ENCODE data around the gene SETD1B. TPM values are rescaled to one million over a fixed set of nuclear protein-coding genes. Genes with fewer than 3 reads are reported as not detected.
A peak's percentile ranks its signal among the peaks of the same experiment; 100 is the strongest.

The SETD1B gene
- total RNA-seq, 4 donors from 2014 or later, result 9.4 to 27.1 (median 19.9) TPM

DNA sequence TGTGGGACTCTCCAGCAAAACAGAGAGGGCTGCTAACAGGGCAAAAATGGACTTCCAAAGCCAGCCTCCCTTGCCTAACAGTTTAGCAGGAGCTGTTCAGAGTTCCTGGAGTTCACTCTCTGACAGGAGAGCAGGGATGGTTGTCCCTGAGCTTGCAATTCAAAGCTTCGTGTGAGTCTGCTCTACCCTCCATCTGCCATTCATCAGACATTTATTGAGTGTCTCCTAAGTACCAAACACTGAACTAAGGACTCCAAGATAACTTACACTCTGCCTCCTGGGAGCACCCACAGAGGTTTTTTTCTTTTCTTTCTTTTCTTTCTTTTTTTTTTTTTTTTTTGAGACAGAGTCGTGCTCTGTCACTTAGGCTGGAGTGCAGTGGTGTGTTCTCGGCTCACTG is 39.0 kb upstream of the SETD1B start:
- peaks cover 40 to 65% (median 59%) of the 10 kb centered on the region in 4 donors for H3K4me1 ChIP-seq
- H3K36me3 ChIP-seq, result peaks cover 0 to 4% (median 2%) of the 10 kb centered on the region in 4 donors
- no peak for TF ChIP-seq EP300 (IDR thresholded peaks at IDR 0.05)
- no peak for TF ChIP-seq POLR2A (IDR thresholded peaks at IDR 0.05; ENCODE audit: low read depth)
- no peak for TF ChIP-seq CTCF (IDR thresholded peaks at IDR 0.05)
- TF ChIP-seq POLR2AphosphoS5 (IDR thresholded peaks at IDR 0.05), result no peak
- no peak for DNase-seq (ENCODE audit: extremely low spot score)
- no peak overlapping the region for H3K4me3 ChIP-seq
- no peaks in the 10 kb centered on the region for H3K9me3 ChIP-seq
- H3K27me3 ChIP-seq, result no peaks in the 10 kb centered on the region
- intact Hi-C loops (cut with DNase I), result no loop called here
- WGBS, result 85% methylated on average over 3 of the region's 3 CpGs
- H3K27ac ChIP-seq (replicated peaks in 1 of 4), result peak overlapping the region in 1 of 4 donors; percentile 35

GRCh38 chr12:121765573-121765972 is 38.2 kb upstream of the SETD1B start:
- Histone ChIP-seq H3K27me3 (no peaks in the 10 kb centered on the region), H3K4me3 (no peak overlapping the region), H3K4me1 (peaks cover 46 to 69% (median 59%) of the 10 kb centered on the region in 4 donors), H3K27ac (replicated peaks in 1 of 4) (peak overlapping the region; percentile 35 to 73 (median 64)), H3K36me3 (peaks cover 0 to 4% (median 2%) of the 10 kb centered on the region in 4 donors), H3K9me3 (no peaks in the 10 kb centered on the region)
- intact Hi-C loops (cut with DNase I), result no loop called here
- WGBS, result 43% methylated on average over 4 of the region's 5 CpGs
- TF ChIP-seq EP300 (IDR thresholded peaks at IDR 0.05), result no peak
- TF ChIP-seq POLR2A (IDR thresholded peaks at IDR 0.05; ENCODE audit: low read depth), result no peak
- TF ChIP-seq CTCF (IDR thresholded peaks at IDR 0.05), result no peak
- peak in 1 of 2 donors; percentile 32 for TF ChIP-seq POLR2AphosphoS5 (IDR thresholded peaks at IDR 0.05)
- no peak for DNase-seq (ENCODE audit: extremely low spot score)

- Histone ChIP-seq H3K4me1 (peaks cover 49 to 68% (median 56%) of the 10 kb centered on the region in 4 donors), H3K27me3 (no peaks in the 10 kb centered on the region), H3K36me3 (peaks cover 0 to 4% (median 2%) of the 10 kb centered on the region in 4 donors), H3K4me3 (no peak overlapping the region), H3K9me3 (no peaks in the 10 kb centered on the region), H3K27ac (replicated peaks in 1 of 4) (peak overlapping the region; percentile 35 to 73 (median 64))
- 80% methylated on average over 5 of the region's 5 CpGs for WGBS
- TF ChIP-seq EP300 (IDR thresholded peaks at IDR 0.05), result no peak
- no peak for TF ChIP-seq CTCF (IDR thresholded peaks at IDR 0.05)
- no peak for TF ChIP-seq POLR2AphosphoS5 (IDR thresholded peaks at IDR 0.05)
- TF ChIP-seq POLR2A (IDR thresholded peaks at IDR 0.05; ENCODE audit: low read depth), result no peak
- DNase-seq (ENCODE audit: extremely low spot score), result no peak
- intact Hi-C loops (cut with DNase I), result no loop called here
Observed at GRCh38 chr12:121766290-121767039, 37.3 kb upstream of the SETD1B start.

DNA sequence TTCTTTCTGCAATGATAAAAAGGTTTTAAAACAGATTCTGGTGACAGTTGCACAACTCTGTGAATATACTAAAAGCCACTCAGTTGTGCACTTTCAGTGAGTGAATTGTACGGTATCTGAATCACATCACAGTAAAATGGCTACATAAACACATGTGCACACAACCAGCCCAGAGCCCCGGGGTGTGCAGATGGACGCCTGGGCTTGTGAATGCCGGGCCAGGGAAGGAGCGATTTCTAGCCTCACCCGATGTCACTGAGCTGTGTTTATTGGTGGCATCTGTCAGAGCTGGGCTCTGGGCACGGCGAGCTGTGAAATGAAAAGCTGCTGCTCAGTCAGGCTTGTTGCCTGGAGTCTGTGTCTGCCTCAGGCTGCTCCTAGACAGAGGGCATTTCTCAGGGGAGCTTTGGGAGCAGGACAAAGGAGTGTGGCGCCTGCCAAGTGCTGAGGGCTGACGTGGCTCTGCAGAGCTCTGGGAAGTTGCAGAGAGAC is 36.2 kb upstream of the SETD1B start:
- WGBS, result 54% methylated on average over 6 of the region's 10 CpGs
- intact Hi-C loops (cut with DNase I), result no loop called here
- DNase-seq (ENCODE audit: extremely low spot score), result no peak

More for the DNA sequence above, 36.2 kb upstream of the SETD1B start:
- Histone ChIP-seq H3K36me3 (peaks cover 0 to 4% (median 2%) of the 10 kb centered on the region in 4 donors), H3K4me1 (peaks cover 41 to 61% (median 50%) of the 10 kb centered on the region in 4 donors), H3K27me3 (no peaks in the 10 kb centered on the region), H3K4me3 (peak overlapping the region in 1 of 4 donors; percentile 13), H3K27ac (replicated peaks in 1 of 4) (peak overlapping the region; percentile 56 to 73 (median 64)), H3K9me3 (no peaks in the 10 kb centered on the region)
- TF ChIP-seq CTCF (IDR thresholded peaks at IDR 0.05), result no peak
- peak in 1 of 2 donors; percentile 35 for TF ChIP-seq POLR2AphosphoS5 (IDR thresholded peaks at IDR 0.05)
